ENCODE measurements around the gene ECE1. TPM values are rescaled to one million over a fixed set of nuclear protein-coding genes. Genes with fewer than 3 reads are reported as not detected.

Gene ECE1
- total and polyA plus RNA-seq, 2 of the 13 experiments (the other 11 are each of a cell fraction or from before 2014, with no cell fraction given) = 13.5 to 21.2 TPM

DNA sequence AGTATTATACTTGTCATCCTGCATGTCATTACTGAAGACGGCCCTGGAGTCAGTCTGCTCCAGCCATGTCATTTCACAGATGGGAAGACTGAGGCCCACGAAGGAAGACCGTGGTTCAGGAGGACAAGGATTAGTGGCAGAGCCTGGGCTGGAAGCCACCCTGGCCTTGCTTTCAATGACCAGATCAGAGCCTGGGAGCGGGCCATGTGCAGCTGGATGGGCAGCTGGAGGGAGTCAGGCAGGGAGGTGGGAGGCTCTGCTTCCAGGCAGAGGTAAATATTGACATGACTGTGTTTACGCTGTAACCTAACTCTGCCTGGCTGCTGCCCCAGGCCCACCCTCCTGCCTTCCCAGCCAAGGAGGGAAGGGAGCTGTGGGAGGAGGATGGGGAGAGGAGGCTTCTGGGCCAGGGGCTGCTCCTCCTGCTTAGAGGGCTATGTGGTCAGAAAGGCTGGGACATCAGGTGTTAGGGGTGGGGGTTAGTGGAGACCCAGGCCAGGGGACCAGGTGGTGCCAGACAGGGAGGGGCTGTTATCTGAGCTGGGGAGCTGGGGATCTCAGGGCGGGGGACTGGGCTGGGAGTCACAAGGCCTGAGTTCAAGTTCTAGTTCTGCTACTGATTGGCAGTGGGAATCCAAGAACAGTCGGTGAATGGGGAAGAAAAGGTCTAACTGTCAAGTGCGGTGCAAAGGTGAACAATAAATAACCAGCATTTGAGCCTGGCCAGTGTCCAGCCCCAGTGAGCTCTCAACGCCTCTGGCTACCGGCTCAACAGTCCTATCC is 48.5 kb upstream of the ECE1 start (continued):
- TF ChIP-seq ETS1 (CRISPR knock-in tag; IDR thresholded peaks at IDR 0.05) (no peak), HNF4G (IDR thresholded peaks at IDR 0.05; ENCODE audit: borderline replicate concordance, low read depth, low read length) (peak; percentile 63; the same call in 1 of the 2 replicates), HNF4G (CRISPR knock-in tag; IDR thresholded peaks at IDR 0.05; ENCODE audit: borderline replicate concordance, low read depth) (peak; percentile 83; the same call in 1 of the 2 replicates), ZSCAN30 (CRISPR knock-in tag; IDR thresholded peaks at IDR 0.05) (no peak), FOXK2 (IDR thresholded peaks at IDR 0.05) (peak; percentile 84), ZNF17 (CRISPR knock-in tag; IDR thresholded peaks at IDR 0.05) (no peak), ZNF629 (CRISPR knock-in tag; conservative IDR thresholded peaks at IDR 0.05) (peak; percentile 99), ZBTB42 (CRISPR knock-in tag; IDR thresholded peaks at IDR 0.05) (peak; percentile 96), SP4 (CRISPR knock-in tag; IDR thresholded peaks at IDR 0.05) (peak; percentile 59), HBP1 (CRISPR knock-in tag; IDR thresholded peaks at IDR 0.05; ENCODE audit: low read depth) (peak; percentile 43; the same call in 1 of the 2 replicates), ZNF160 (CRISPR knock-in tag; IDR thresholded peaks at IDR 0.05) (no peak; the same call in 1 of the 2 replicates), ZNF605 (CRISPR knock-in tag; IDR thresholded peaks at IDR 0.05) (peak; percentile 75), IKZF4 (CRISPR knock-in tag; IDR thresholded peaks at IDR 0.05; ENCODE audit: borderline replicate concordance, low read depth, not compliant biosample characterization) (no peak), ZNF614 (CRISPR knock-in tag; IDR thresholded peaks at IDR 0.05; ENCODE audit: borderline replicate concordance) (peak; percentile 81; the same call in 1 of the 2 replicates), ZNF33A (CRISPR knock-in tag; IDR thresholded peaks at IDR 0.05; ENCODE audit: borderline replicate concordance) (no peak), MXD1 (CRISPR knock-in tag; IDR thresholded peaks at IDR 0.05) (no peak), ZHX2 (IDR thresholded peaks at IDR 0.05; ENCODE audit: low read depth) (peak; percentile 45; the same call in 1 of the 2 replicates), ZHX2 (CRISPR knock-in tag; IDR thresholded peaks at IDR 0.05; ENCODE audit: borderline replicate concordance) (no peak)
- TF ChIP-seq, protein P1, sequence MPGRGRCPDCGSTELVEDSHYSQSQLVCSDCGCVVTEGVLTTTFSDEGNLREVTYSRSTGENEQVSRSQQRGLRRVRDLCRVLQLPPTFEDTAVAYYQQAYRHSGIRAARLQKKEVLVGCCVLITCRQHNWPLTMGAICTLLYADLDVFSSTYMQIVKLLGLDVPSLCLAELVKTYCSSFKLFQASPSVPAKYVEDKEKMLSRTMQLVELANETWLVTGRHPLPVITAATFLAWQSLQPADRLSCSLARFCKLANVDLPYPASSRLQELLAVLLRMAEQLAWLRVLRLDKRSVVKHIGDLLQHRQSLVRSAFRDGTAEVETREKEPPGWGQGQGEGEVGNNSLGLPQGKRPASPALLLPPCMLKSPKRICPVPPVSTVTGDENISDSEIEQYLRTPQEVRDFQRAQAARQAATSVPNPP (CRISPR knock-in tag; IDR thresholded peaks at IDR 0.05) = no peak

Data from HepG2 (cell line).